Amniotic stem cell (primary cell): ENCODE measurements around the gene ERC1.
"Not testable (repeated sequence)": the region's sequence is repeated elsewhere in the genome, so short reads cannot be mapped to it uniquely, and the experiment has no call there.

Source experiments
- DNase-seq: peaks from one replicate; lab custom pipeline; 2025; lab: John Stamatoyannopoulos, UW

ERC1 gene

DNA sequence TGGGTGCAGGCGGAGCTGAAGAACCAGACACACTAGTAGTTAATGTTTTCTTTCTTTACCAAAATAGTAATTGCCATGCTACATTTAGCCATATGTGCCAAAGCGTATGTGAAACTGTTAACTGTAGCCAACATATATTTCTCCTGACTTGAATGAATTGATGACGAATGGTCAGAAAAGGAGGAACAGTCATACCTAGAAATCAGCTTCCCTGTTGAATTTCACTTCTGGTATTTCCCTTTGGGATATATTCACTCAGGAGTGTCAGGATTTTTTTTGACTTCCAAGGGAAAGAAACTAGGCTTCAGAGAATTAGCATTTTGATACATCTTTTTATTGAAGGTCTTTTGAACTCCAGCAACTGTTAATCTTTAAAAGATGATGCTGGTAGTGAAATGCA is 87.0 kb downstream of the ERC1 start:
- no peak for DNase-seq

DNA sequence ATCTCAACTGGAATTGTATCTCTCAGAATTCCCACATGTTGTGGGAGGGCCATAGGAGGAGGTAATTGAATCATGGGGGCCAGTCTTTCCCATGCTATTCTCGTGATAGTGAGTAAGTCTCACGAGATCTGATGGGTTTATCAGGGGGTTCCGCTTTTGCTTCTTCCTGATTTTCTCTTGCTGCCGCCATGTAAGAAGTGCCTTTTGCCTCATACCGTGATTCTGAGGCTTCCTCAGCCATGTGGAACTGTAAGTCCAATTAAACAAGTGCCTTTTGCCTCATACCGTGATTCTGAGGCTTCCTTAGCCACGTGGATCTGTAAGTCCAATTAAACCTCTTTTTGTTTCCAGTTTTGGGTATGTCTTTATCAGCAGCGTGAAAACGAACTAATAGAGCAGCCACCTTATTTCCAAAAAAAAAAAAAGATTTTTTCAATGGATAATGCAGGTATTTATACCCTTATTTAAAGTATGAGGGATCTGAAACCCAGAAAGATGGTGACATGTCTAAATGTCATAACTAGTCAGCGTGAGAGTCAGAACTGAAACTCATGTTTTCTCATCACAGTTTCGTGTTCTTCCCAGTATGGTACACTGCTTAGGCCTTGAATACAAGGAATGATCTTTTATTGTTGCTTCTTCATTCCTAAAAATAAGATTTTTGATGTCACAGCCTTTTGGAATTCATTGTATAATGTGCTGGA is 89.6 kb downstream of the ERC1 start:
- DNase-seq = no peak

DNA sequence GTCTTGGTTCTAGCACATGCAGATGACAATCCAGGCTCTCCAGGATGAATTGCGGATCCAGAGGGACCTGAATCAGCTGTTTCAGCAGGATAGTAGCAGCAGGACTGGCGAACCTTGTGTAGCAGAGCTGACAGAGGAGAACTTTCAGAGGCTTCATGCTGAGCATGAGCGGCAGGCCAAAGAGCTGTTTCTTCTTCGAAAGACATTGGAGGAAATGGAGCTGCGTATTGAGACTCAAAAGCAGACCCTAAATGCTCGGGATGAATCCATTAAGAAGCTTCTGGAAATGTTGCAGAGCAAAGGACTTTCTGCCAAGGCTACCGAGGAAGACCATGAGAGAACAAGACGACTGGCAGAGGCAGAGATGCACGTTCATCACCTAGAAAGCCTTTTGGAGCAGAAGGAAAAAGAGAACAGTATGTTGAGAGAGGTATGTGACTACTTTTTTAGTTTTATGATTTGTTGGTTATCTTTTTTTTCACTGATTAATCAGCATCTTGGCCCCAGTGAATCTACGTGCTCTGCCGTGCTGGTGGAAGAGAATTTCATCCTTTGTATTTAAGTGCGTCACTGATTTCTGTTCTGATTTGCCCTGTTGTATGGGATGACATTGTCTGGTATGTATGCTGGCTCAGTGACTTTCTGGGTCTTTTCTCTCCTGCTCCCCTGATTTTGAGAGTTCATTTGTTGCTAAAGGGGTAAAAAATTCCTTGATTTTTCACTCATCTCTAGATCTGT is 92.3 kb downstream of the ERC1 start:
- no peak for DNase-seq

DNA sequence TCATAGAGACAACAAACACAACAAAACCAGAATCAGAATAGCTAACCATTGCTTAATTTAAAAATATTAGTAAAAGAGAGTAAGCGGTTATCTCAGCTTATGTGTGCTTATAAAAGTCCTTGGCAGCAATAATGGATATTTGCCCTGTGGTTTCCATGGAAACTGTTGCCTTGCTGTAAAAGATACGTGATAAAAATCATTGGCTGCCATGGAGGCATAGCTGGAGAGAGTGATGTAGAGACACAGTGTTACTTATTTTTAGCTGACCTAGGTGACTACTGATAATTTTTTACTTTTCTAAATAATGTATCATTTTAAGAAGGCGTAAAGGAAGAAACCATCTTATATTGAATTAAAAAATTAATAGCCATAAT is 92.9 kb downstream of the ERC1 start:
- DNase-seq = no peak

DNA sequence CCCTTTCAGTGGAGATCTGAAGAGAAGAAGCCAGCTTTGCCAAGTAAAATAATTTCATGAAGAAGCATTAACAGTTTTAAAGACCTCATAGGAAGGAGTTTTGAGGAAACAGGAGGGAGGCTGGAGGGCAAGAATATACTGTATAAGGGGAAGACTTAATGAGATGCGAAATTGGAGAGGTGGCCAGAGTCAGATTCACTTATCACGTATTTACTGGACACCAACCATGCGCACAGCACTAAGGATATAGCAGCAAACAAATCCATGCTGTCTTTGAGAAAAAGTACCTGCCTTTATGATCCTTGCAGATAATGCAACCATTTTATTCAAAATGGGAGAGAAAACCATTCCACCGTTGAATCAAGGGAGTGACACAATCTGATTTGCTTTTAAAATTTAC is 100.3 kb downstream of the ERC1 start:
- no peak for DNase-seq

DNA sequence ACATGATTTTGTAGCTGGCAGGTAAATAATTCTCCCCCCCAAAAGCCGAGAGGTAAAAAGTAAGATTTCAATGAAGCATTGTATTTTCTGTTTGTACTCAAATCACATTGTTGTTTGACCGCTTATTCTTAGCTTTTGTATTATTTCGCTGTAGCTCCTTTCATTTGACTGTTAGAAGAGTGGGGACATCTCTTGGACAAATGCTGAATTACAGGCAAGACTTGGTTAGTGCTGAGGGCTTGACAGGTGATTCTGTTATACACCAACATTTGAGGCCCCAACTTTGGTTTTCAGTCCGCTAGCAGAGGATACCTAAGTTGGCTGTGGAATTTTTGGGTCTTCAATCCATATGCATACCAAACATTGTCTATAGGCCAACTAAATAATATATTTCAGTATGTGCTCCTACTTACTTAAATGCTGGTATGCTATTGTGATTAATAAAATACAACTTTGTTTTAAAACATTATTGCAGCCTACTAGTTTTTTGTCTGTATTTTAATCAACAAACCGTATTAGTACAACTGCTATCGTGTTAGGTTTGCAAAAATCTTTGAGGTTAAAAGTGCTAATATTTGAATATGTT is 102.2 kb downstream of the ERC1 start:
- peak; percentile 14 for DNase-seq

DNA sequence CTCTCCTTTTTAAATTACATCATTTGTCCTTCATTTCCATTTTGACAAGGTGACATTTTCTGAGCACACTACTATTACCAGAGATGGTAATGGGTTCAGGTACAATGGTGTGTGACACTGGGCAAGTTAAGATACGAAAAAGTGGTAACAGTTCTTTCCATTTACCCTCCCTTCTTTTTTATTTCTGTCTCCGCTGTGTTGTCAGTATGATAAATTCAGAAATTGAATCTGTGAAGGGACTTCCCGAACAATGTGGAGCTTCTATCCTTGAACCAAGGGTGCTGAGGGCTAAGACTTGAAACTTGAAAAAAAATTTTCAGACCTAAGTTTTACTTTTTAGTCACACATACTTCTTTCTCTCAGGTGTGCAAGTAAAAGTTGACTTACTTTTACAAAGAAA is 103.7 kb downstream of the ERC1 start:
- DNase-seq = no peak

DNA sequence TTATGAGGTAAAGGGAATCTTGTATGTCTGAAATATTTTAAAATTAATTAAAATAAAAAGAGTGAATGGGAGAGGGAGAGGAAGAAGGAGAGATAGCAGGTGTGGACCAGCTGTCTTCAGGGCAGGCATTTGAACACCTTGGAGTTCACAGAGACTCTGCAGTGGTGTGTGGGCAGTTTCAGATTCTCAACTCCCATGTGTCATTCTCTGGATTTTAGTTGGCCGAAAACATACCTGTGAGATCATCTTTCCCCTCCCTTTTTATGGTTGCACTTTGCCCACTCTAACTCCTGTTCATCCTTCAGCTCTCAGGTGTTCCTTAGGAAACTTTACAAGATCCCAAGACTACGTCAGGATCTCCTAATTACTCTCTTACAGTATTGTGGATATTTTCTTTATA is 108.1 kb downstream of the ERC1 start:
- DNase-seq = no peak

DNA sequence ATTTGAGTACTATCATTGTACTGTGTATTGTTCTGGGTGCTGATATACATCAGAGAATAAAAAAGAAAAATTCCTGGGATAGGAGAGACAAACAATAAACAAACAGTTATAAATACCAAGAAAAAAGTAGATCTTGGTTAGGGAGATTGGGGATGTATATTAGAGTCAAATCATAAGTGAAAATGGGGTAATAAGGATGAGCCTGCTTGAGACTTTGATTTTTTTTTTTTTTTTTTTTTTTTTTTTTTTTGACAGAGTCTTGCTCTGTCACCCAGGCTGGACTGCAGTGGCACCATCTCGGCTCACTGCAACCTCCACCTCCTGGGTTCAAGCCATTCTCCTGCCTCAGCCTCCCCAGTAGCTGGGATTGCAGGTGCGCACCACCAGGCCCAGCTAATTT is 108.6 kb downstream of the ERC1 start:
- DNase-seq = not testable (repeated sequence)

DNA sequence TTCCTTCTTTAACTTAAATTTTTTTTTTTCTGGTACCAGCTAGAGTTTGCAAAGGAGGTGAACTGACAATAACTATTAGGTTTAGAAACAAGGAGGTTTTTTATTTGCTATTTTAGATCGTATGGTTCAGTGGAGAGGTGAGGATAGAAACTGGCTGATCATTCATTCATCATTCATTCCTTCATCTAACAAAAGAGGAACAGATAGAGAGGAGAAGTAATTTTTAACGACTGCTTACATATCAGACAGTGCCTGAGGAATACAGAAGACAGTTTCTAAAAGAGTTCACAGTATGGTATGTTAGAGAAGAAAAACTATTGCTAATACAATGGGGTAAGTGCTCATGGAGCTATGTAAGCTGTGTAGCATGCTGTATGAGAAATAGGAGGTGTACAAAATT is 111.1 kb downstream of the ERC1 start:
- no peak for DNase-seq

DNA sequence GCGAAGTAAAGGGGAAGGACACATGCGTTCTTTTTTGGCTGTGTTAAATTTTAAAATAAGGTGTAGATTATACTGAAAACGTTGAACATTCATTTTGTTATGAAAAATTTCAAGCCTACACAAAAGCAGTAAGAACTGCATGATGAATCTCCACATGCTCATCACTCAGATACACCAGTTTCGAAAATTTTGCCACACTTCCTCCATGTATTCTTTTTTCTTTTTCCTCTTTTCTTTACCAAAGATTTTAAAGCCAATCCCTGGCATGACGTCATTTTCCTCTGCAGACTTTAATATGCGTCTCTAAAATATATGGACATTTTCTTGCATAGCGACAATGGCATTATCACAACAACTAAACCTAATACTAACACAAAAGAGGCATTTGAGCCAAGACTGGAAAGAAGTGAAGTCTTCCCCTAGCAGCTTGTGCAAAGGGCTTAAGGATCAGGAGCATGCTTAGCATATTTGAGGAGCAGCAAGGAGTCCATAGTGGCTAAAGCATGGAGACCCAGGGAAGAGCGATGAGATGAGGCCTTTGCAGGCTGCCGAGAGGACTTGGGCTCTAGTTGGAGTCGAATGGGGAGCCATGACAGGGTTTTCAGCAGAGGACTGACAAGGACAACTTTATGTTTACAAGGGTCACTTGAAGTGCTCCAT is 111.9 kb downstream of the ERC1 start:
- no peak for DNase-seq

DNA sequence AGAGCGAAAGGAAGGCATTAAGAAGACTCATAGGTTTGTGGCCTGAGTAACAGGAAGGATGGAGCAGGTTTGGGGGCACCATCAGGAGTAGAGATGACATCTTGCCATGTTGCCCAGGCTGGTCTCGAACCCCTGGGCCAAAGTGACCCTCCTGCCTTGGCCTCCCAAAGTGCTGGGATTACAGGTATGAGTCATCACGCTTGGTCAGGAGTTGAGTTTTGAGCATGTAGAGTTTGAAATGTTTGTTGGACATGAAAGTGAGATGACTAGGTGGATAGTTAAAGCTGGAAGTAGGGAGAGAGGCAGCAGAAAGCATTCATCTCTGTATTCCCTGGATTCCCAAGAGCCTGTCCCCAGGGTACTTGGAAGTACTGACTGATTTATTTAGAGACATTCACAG is 112.6 kb downstream of the ERC1 start:
- DNase-seq = no peak

DNA sequence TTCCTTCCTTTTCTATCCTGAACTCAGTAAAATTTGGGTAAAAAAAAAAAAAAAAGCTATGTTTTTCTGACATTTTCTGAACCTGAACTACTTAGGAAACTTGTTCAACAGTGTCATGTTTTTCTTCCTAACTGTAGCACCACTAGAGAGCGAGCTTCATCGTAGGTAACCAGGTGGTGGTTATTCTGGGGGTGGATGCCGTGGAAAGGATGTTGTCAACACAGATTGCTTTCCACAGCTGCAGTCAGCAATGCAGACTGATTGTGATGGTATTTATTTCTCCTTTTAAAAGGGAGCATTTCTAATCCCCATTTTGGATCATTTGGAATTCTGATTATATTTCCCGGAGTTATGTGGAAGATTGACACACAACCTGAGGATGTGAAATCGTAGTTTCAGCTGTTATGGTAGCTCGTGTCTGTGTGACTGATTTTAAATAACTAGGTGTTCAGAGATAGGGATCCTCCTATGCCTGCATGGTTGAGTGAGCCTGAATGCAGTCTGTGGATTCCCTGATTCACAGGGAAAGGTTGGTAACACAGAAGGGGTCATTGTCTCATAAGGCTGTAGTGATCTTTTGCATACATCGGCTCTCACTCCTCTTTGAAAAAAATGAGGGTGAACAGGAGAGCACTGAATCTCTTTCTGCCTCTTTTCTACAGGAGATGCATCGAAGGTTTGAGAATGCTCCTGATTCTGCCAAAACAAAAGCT is 113.2 kb downstream of the ERC1 start:
- DNase-seq = no peak

DNA sequence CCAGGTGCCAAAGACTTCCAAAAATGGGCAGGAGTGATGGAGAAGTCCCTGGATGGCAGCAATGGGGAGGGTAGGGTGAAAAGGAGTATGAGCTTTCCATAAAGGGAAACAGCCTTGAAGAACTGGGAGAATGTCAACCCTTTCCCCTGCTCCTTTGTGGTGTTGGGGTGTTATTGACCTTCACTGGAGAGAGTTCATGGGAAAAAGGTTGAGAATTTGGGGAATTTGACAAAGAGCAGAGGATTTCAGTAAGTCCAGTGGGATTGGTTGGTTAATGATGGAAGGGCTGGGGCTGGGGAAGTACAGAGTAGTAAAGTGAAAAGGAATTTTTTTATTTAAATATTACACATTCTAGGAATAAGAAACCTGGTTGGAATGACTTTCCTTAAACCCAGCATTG is 116.6 kb downstream of the ERC1 start:
- no peak for DNase-seq

DNA sequence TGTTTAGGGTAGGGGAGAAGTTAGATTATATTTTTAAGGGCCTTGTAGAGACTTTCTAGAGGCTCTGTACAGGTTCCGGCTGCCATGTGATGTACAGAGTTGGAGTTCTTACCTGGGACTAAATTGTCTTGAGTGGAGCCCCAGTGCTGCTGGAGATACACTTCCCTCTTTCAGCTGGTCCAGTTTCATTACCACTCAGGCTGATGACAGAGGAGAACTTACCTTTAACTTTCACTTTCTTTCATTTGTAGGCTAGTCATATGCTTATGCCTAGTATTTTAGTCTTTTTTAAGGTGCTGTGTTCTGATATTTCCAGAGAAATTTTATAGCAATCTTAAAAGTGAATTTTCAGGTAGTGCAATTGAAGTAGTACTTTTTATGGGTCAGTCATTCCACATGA is 117.3 kb downstream of the ERC1 start:
- no peak for DNase-seq

DNA sequence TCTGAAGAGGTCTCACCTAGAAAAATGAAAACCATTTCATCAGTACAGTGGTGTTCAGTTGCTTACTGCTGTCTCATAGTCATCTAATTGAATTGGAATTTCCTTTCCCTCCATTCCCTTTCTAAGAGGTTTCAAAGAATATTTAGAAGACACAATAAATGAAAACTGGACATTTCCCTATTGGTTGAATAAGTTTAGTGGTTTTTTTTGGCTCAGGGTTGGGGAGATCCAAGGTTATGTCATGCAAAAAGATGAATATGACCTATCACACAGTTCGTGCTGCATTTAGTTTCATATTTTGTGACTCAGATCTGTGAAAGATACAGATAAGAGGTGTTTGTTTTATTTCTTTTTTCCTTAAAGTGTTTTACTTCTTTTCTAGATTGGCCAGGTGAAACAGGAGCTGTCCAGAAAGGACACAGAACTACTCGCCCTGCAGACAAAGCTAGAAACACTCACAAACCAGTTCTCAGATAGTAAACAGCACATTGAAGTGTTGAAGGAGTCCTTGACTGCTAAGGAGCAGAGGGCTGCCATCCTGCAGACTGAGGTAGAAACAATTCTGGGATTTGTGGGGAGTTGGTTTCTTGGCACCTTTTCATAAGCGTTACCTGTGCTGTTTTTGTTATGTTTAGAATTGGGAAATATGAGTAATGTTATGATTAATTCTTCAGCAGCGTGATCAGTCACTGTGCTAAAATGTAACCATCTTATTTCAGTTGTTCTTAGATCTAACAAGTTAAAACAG is 124.6 kb downstream of the ERC1 start:
- peak; percentile 27 for DNase-seq

DNA sequence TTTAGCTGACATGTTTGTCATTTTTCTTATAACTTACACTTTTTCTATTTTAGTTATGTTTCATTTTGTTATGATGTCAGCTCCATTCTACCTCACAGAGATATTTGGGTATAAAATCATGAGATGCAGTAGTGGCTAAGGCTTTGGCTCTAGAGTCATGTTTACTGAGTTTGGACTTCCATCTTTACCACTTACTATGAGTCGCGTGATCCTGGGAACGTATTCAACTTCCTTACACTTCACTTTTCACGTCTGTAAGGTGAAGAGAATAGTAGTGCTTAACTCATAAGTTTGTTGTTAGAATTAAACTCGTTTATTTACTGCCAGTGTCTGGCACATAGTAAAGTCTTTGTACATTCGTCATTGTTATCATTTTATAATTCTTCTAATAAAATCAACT is 126.3 kb downstream of the ERC1 start:
- no peak for DNase-seq

DNA sequence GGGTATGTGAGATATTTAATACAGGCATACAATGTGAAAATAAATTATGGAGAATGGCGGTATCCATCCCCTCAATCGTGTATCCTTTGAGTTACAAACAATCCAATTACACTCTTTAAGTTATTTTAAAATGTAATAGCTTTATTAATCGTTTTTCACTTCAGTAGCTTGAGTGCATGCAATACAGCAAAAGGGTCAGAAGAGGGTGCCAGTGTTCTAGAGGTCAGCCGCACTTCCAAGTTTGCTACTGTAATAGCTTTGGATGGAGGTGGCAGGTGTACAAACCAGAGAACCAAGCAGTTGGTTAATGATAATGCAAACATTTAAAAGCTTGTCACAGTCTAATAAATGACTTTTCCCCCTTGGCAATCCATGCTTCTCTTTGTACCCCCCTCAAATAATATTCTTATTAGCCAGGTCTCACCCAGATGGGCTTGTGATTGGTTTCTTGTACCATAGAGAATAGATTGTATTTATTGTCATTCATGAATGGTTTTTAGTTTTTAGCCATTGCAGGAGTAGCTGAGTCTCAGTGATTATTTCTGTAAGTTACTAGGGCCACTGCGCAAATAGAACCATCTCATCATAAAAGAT is 127.0 kb downstream of the ERC1 start:
- DNase-seq = peak; percentile 5

DNA sequence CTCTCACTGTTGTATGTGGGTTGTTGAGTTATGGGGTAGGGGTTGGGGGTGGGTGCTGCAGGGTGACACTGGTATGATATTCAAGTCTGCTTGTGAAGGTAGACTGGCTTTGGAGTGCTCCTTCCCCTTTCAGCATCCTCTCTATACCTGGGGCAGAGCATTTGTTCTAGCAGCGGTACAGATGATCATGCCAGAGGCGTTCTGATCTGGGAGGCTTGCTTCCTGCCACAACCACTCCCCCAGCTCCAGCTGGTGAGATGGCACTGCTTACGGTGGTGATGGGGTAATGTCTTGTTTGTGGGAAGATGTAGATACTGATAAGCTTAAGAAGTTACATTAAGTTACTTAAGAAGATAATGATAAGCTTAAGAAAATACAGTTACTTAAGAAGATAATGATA is 131.8 kb downstream of the ERC1 start:
- no peak for DNase-seq

DNA sequence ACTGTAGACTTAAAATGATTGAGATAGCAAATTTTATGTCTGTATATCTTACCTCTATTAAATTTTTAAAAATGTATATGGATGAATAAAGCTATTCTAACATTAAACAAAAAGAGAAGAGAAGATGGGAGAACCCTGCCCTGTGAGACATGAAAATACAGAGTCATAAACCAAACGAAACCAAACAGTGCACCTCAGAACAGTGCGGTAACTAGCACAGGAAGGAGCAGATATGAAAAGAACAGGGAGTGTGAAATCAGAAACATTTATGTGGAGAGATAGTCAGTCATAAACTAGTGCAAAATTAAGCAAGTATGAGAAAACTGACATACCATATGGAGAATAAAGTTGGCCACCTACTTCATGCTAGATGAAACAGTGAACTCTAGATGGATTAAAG is 135.1 kb downstream of the ERC1 start:
- no peak for DNase-seq

DNA sequence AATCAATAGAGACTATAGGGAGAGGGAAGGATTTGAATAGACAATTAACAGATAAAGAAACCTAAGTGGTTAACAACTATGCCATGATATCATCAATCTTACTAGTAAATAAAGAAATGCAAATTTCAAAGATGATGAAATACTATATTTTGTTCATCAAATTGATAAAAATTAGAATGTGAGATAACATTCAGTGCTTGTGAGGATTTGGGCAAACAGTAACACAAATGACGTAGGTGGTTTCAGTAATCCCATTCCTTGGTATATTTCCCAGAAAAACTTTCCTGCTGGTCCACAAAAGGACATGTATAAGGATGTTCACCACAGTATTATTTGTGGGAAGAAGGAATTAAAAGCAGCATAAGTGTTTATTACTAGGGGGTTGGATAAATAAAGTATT is 136.0 kb downstream of the ERC1 start:
- DNase-seq = no peak
